B cell (primary cell): Measurements from ENCODE around the gene CYP26A1. TPM values are rescaled to one million over a fixed set of nuclear protein-coding genes. Genes with fewer than 3 reads are reported as not detected.

ENCODE experiments used
- ATAC-seq: fragments of 200-7000 bp; cut with Tn5 transposase; one replicate; pipeline ENCODE4 v1.10.0; 2021; ENCODE audit warnings: low read depth, mild to moderate bottlenecking, moderate number of reproducible peaks, moderate library complexity
- CTCF ChIA-PET: fragments of 350-600 bp; sonication (Branson Sonifier 250); formaldehyde crosslinking; loops from one replicate; lab custom pipeline; 2021; ENCODE audit warnings: antibody characterized with exemption, inconsistent platforms; lab: Charles Lee
- POLR2A ChIA-PET: fragments of 350-600 bp; sonication (Branson Sonifier 250); formaldehyde crosslinking; loops from one replicate; lab custom pipeline; 2021; ENCODE audit warnings: antibody characterized with exemption; lab: Charles Lee
- DNase-seq: peaks from one replicate; pipeline ENCODE4 v3.0.0; 2013
- H2AFZ ChIP-seq: 2 replicates; pipeline ENCODE4 v1.6.1; 2012; ENCODE audit warnings: mild to moderate bottlenecking, low read depth, low read length; ENCODE audit not compliant: insufficient read depth, poor library complexity, severe bottlenecking
- H3K27ac ChIP-seq, 2 donors: 1 replicate in 1 of 2; 2 replicates in 1 of 2; pipeline ENCODE4 v1.5.1; 2012 to 2013; ENCODE audit warnings: low read length in 2 of 2, mild to moderate bottlenecking in 2 of 2, moderate library complexity in 1 of 2
- H3K27me3 ChIP-seq, 4 experiments: fragments of 200-600 bp in 1 of 4; sonication (generic) in 1 of 4; replicated peaks in 1 of 4; 1 replicate in 2 of 4; 2 replicates in 2 of 4; pipeline versions ENCODE4 v1.6.1 to v1.7.0; 2013 to 2016; ENCODE audit warnings: low read length in 3 of 4, mild to moderate bottlenecking in 2 of 4, mixed read lengths in 1 of 4, moderate library complexity in 1 of 4; ENCODE audit not compliant: insufficient read depth in 4 of 4, control insufficient read depth in 3 of 4; ENCODE audit errors: control extremely low read depth in 1 of 4
- H3K36me3 ChIP-seq, 2 experiments: replicated peaks in 1 of 2; 1 replicate in 1 of 2; 2 replicates in 1 of 2; pipeline versions ENCODE4 v1.6.1 to v1.7.1; 2013; ENCODE audit warnings: low read length in 1 of 2; ENCODE audit not compliant: insufficient read depth in 2 of 2, control insufficient read depth in 1 of 2; ENCODE audit errors: control extremely low read depth in 1 of 2, extremely low read depth in 1 of 2
- H3K4me1 ChIP-seq, 2 donors: fragments of 200-600 bp in 1 of 2; sonication (generic) in 1 of 2; 1 replicate in 1 of 2; 2 replicates in 1 of 2; pipeline versions ENCODE4 v1.5.1 to v1.6.1; 2013 to 2017; ENCODE audit warnings: low read length in 2 of 2; ENCODE audit not compliant: control insufficient read depth in 2 of 2, insufficient read depth in 2 of 2
- H3K4me2 ChIP-seq: replicated peaks from 2 replicates; pipeline ENCODE3; 2012; ENCODE audit warnings: mild to moderate bottlenecking, low read depth, low read length; ENCODE audit not compliant: poor library complexity, severe bottlenecking
- H3K4me3 ChIP-seq, 5 experiments: fragments of 200-600 bp in 1 of 5; sonication (generic) in 1 of 5; 1 replicate in 3 of 5; 2 replicates in 2 of 5; pipeline versions ENCODE4 v1.5.1 to v1.7.0; 2011 to 2016; ENCODE audit warnings: low read length in 4 of 5, mild to moderate bottlenecking in 4 of 5, low read depth in 2 of 5, control low read depth in 1 of 5, moderate library complexity in 1 of 5; ENCODE audit not compliant: insufficient read depth in 1 of 5; ENCODE audit errors: control extremely low read depth in 1 of 5, extremely low read depth in 1 of 5
- H3K79me2 ChIP-seq: fragments of 200-600 bp; sonication (generic); one replicate; pipeline ENCODE4 v1.6.0; 2016; ENCODE audit warnings: low read length; ENCODE audit not compliant: control insufficient read depth, insufficient read depth
- H3K9ac ChIP-seq: fragments of 200-600 bp; sonication (generic); 2 replicates; pipeline ENCODE4 v1.6.1; 2017; ENCODE audit warnings: mild to moderate bottlenecking, low read length, moderate library complexity
- H3K9me3 ChIP-seq, 3 donors: one replicate each; pipeline versions ENCODE4 v1.6.1 to v1.7.1; 2013; ENCODE audit warnings: low read length in 2 of 3; ENCODE audit not compliant: control insufficient read depth in 2 of 3, insufficient read depth in 1 of 3; ENCODE audit errors: control extremely low read depth in 1 of 3
- H4K20me1 ChIP-seq: 2 replicates; pipeline ENCODE4 v1.6.0; 2012; ENCODE audit warnings: mild to moderate bottlenecking, low read length; ENCODE audit not compliant: insufficient read depth, control insufficient read depth, poor library complexity, severe bottlenecking
- H3K27ac Mint-ChIP-seq: one replicate; pipeline ENCODE4 v1.8.0; 2021; ENCODE audit warnings: mixed read lengths
- H3K27me3 Mint-ChIP-seq: one replicate; pipeline ENCODE4 v1.8.0; 2021; ENCODE audit warnings: mixed read lengths
- H3K4me1 Mint-ChIP-seq: one replicate; pipeline ENCODE4 v1.8.0; 2021; ENCODE audit warnings: mixed read lengths
- H3K4me3 Mint-ChIP-seq: one replicate; pipeline ENCODE4 v1.8.0; 2021; ENCODE audit warnings: mixed read lengths
- H3K9me3 Mint-ChIP-seq: one replicate; pipeline ENCODE4 v1.8.0; 2022; ENCODE audit warnings: mixed read lengths; ENCODE audit not compliant: insufficient read depth
- CTCF ChIP-seq: fragments of 200-600 bp; IDR thresholded peaks from one replicate; pipeline ENCODE4 v1.8.0; 2022; ENCODE audit warnings: antibody characterized with exemption, mild to moderate bottlenecking
- EZH2 ChIP-seq: IDR thresholded peaks from 2 replicates; pipeline ENCODE4 v1.6.1; 2012; ENCODE audit warnings: borderline replicate concordance, low read depth, mild to moderate bottlenecking, moderate library complexity, low read length; ENCODE audit not compliant: insufficient read depth, poor library complexity, severe bottlenecking
- WGBS: methylation state at CpG from one replicate; pipeline ENCODE4 v1.1.5; 2013; ENCODE audit warnings: missing lambda C conversion rate; ENCODE audit not compliant: insufficient coverage; 5-methylcytosine and 5-hydroxymethylcytosine counted together
- intact Hi-C: fragments of 100-400 bp; cut with micrococcal nuclease; formaldehyde crosslinking; loops from one replicate; pipeline ENCODE4 v1.10.0; 2022
- polyA plus RNA-seq: library from polyadenylated mRNA; depleted of rRNA; stranded (reverse); fragments of >200 nt; gene quantifications from 2 replicates; pipeline ENCODE4 v1.2.3, GENCODE V29; 2012
- total RNA-seq, 2 donors: library from RNA; stranded (reverse); fragments of 120-200 nt in 1 of 2; gene quantifications; 1 replicate in 1 of 2; 2 replicates in 1 of 2; pipeline versions ENCODE4 v1.2.3 to v1.2.4, GENCODE V29; 2013 to 2022

Gene CYP26A1
- total and polyA plus RNA-seq, 2 donors (not counting 1 experiment from before 2014, with no cell fraction given) = not detected

- intact Hi-C loops = no loop called here
- H3K4me2 ChIP-seq = no peak overlapping the region
- no peaks in the 10 kb centered on the region for H3K9me3 ChIP-seq
- 100% methylated on average over 1 of the region's 3 CpGs for WGBS
- Mint-ChIP-seq H3K4me3 (no peak overlapping the region), H3K4me1 (peaks cover 3% of the 10 kb centered on the region), H3K27me3 (peaks cover 26% of the 10 kb centered on the region), H3K27ac (no peak overlapping the region), H3K9me3 (no peaks in the 10 kb centered on the region)
- DNase-seq (no peak), ATAC-seq (no peak)
- H3K79me2 ChIP-seq = no peaks in the 10 kb centered on the region
- TF ChIP-seq CTCF = no peak
- H4K20me1 ChIP-seq = no peaks in the 10 kb centered on the region
- no peak overlapping the region for H3K9ac ChIP-seq
- H3K36me3 ChIP-seq = no peaks in the 10 kb centered on the region
- H3K4me3 ChIP-seq = no peak overlapping the region
- no peak overlapping the region for H2AFZ ChIP-seq
- H3K4me1 ChIP-seq = no peaks in the 10 kb centered on the region
- no peak overlapping the region for H3K27ac ChIP-seq
- POLR2A ChIA-PET = no interaction called here
- CTCF ChIA-PET = interaction anchor here (1.0 kb wide), 1 partner anchor 9 kb away, joined by 3 read pairs; no protein-coding TSS in a partner anchor
- no peaks in the 10 kb centered on the region for H3K27me3 ChIP-seq
Observed at GRCh38 chr10:93087846-93088245, 14.2 kb downstream of the CYP26A1 start.

GRCh38 chr10:93088466-93088865 is 14.8 kb downstream of the CYP26A1 start:
- Mint-ChIP-seq H3K27ac (no peak overlapping the region), H3K4me1 (peaks cover 3% of the 10 kb centered on the region), H3K4me3 (no peak overlapping the region), H3K9me3 (no peaks in the 10 kb centered on the region), H3K27me3 (peaks cover 30% of the 10 kb centered on the region)
- CTCF ChIA-PET = interaction anchor here (0.6 to 1.0 kb wide), 2 partner anchors 10 to 1377 kb away, joined by 3 read pairs; no protein-coding TSS in a partner anchor
- ATAC-seq (no peak), DNase-seq (no peak)
- no peaks in the 10 kb centered on the region for H3K4me1 ChIP-seq
- H3K9me3 ChIP-seq = no peaks in the 10 kb centered on the region
- no peaks in the 10 kb centered on the region for H3K36me3 ChIP-seq
- H3K9ac ChIP-seq = no peak overlapping the region
- POLR2A ChIA-PET = no interaction called here
- no peak overlapping the region for H2AFZ ChIP-seq
- WGBS = 88% methylated on average over 4 of the region's 4 CpGs
- H4K20me1 ChIP-seq = no peaks in the 10 kb centered on the region
- H3K79me2 ChIP-seq = no peaks in the 10 kb centered on the region
- H3K4me3 ChIP-seq = no peak overlapping the region
- H3K4me2 ChIP-seq = no peak overlapping the region
- H3K27me3 ChIP-seq = no peaks in the 10 kb centered on the region
- TF ChIP-seq EZH2 = no peak
- no peak for TF ChIP-seq CTCF
- intact Hi-C loops = no loop called here
- no peak overlapping the region for H3K27ac ChIP-seq
